ENCODE results near the gene GNB1L. TPM values are rescaled to one million over a fixed set of nuclear protein-coding genes. Genes with fewer than 3 reads are reported as not detected.
A peak's percentile ranks its signal among the peaks of the same experiment; 100 is the strongest.

GNB1L gene
- total and polyA plus RNA-seq, 9 of the 15 experiments (the other 6 are each of a cell fraction or from before 2014, with no cell fraction given): 0.56 to 50.5 (median 10.2) TPM

- TF ChIP-seq MNT (conservative IDR thresholded peaks at IDR 0.05) (no peak), NUFIP1 (IDR thresholded peaks at IDR 0.05; ENCODE audit: partially characterized antibody) (no peak), ZMIZ1 (IDR thresholded peaks at IDR 0.05; ENCODE audit: low read depth in 2 of 2, low read length in 2 of 2) (peak in 1 of 2 experiments; percentile 34; a peak in 1 of 4 replicates), ZBTB17 (CRISPR knock-in tag; IDR thresholded peaks at IDR 0.05) (no peak), KLF10 (CRISPR knock-in tag; IDR thresholded peaks at IDR 0.05) (no peak), JUN (IDR thresholded peaks at IDR 0.05; ENCODE audit: borderline replicate concordance, low read depth, low read length) (0 out of 2 replicates have a peak, but pooled peaks have one; percentile 11), JUN (CRISPR knock-in tag; IDR thresholded peaks at IDR 0.05; ENCODE audit: borderline replicate concordance) (no peak), NCOR1 (IDR thresholded peaks at IDR 0.05) (no peak), ZNF384 (IDR thresholded peaks at IDR 0.05; ENCODE audit: low read depth, low read length) (0 out of 2 replicates have a peak, but pooled peaks have one; percentile 11)
- TF ChIP-seq, protein P1, sequence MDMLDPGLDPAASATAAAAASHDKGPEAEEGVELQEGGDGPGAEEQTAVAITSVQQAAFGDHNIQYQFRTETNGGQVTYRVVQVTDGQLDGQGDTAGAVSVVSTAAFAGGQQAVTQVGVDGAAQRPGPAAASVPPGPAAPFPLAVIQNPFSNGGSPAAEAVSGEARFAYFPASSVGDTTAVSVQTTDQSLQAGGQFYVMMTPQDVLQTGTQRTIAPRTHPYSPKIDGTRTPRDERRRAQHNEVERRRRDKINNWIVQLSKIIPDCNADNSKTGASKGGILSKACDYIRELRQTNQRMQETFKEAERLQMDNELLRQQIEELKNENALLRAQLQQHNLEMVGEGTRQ (CRISPR knock-in tag; IDR thresholded peaks at IDR 0.05): no peak
- TF ChIP-seq, protein P2, sequence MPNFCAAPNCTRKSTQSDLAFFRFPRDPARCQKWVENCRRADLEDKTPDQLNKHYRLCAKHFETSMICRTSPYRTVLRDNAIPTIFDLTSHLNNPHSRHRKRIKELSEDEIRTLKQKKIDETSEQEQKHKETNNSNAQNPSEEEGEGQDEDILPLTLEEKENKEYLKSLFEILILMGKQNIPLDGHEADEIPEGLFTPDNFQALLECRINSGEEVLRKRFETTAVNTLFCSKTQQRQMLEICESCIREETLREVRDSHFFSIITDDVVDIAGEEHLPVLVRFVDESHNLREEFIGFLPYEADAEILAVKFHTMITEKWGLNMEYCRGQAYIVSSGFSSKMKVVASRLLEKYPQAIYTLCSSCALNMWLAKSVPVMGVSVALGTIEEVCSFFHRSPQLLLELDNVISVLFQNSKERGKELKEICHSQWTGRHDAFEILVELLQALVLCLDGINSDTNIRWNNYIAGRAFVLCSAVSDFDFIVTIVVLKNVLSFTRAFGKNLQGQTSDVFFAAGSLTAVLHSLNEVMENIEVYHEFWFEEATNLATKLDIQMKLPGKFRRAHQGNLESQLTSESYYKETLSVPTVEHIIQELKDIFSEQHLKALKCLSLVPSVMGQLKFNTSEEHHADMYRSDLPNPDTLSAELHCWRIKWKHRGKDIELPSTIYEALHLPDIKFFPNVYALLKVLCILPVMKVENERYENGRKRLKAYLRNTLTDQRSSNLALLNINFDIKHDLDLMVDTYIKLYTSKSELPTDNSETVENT (CRISPR knock-in tag; IDR thresholded peaks at IDR 0.05): no peak
Observed at GRCh38 chr22:19825904-19826618, 28.6 kb downstream of the GNB1L start (continued).
